Measurements from ENCODE around the gene ABL2. TPM values are rescaled to one million over a fixed set of nuclear protein-coding genes. Genes with fewer than 3 reads are reported as not detected.

Gene ABL2
- total RNA-seq, 1 experiment from 2014 or later = 38.3 TPM

DNA sequence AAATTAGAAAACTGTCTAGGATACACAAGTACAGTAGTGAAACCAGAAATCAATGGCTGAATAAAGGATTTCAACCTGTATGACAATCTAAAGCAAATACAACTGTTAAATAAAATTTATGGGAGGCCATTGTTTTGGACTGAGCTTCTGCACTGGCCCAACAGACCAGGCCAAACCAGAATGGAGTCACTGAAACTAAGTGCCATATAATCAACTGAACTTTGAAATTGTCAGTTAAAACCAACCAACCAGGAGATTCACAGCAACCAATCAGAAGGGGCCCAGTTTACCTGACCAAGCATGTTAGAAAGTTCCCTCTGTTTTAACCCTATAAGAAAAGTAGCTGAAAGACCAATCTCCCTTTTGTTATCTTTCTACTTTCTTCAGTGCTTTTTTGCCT, 33.6 kb upstream of the ABL2 start:
- no peaks in the 10 kb centered on the region for H3K36me3 ChIP-seq (ENCODE audit: control insufficient read depth, insufficient read depth, low read length)
- H3K4me1 ChIP-seq (ENCODE audit: control insufficient read depth, insufficient read depth, low read length) = no peaks in the 10 kb centered on the region
- H3K27me3 ChIP-seq (ENCODE audit: control insufficient read depth, insufficient read depth, low read length) = no peaks in the 10 kb centered on the region
- H3K9me3 ChIP-seq (ENCODE audit: control insufficient read depth, insufficient read depth, low read depth, low read length) = no peaks in the 10 kb centered on the region
- POLR2A ChIA-PET = no interaction called here
- ATAC-seq (no peak), DNase-seq (ENCODE audit: low read depth, low spot score) (no peak)
- TF ChIP-seq TCF7L2 (IDR thresholded peaks at IDR 0.05; ENCODE audit: low read depth, low read length) (no peak), SIN3A (IDR thresholded peaks at IDR 0.05; ENCODE audit: borderline replicate concordance, insufficient read depth, low read depth, low read length) (no peak), POLR2AphosphoS5 (IDR thresholded peaks at IDR 0.05; ENCODE audit: low read depth, low read length) (no peak), CTCF (IDR thresholded peaks at IDR 0.05) (no peak)
- TF ChIP-seq, protein P1, sequence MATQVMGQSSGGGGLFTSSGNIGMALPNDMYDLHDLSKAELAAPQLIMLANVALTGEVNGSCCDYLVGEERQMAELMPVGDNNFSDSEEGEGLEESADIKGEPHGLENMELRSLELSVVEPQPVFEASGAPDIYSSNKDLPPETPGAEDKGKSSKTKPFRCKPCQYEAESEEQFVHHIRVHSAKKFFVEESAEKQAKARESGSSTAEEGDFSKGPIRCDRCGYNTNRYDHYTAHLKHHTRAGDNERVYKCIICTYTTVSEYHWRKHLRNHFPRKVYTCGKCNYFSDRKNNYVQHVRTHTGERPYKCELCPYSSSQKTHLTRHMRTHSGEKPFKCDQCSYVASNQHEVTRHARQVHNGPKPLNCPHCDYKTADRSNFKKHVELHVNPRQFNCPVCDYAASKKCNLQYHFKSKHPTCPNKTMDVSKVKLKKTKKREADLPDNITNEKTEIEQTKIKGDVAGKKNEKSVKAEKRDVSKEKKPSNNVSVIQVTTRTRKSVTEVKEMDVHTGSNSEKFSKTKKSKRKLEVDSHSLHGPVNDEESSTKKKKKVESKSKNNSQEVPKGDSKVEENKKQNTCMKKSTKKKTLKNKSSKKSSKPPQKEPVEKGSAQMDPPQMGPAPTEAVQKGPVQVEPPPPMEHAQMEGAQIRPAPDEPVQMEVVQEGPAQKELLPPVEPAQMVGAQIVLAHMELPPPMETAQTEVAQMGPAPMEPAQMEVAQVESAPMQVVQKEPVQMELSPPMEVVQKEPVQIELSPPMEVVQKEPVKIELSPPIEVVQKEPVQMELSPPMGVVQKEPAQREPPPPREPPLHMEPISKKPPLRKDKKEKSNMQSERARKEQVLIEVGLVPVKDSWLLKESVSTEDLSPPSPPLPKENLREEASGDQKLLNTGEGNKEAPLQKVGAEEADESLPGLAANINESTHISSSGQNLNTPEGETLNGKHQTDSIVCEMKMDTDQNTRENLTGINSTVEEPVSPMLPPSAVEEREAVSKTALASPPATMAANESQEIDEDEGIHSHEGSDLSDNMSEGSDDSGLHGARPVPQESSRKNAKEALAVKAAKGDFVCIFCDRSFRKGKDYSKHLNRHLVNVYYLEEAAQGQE (IDR thresholded peaks at IDR 0.05; ENCODE audit: insufficient read depth in 1 of 2, low read depth in 2 of 2, low read length in 1 of 2) = no peak
- no peak overlapping the region for H3K4me3 ChIP-seq (ENCODE audit: low read depth in 2 of 2, low read length in 2 of 2)
- CTCF ChIA-PET = no interaction called here
- no peak overlapping the region for H3K27ac ChIP-seq (ENCODE audit: low read length)
- in situ Hi-C loops (cut with HindIII; ENCODE audit: low pct_unique_long_range_greater_than_20kb, low sequenced_read_pairs) = no loop called here
- BruUV-seq (replicated peaks) = no TSS peak
- intact Hi-C loops (cut with micrococcal nuclease; ENCODE audit: unreplicated experiment) = no loop called here

DNA sequence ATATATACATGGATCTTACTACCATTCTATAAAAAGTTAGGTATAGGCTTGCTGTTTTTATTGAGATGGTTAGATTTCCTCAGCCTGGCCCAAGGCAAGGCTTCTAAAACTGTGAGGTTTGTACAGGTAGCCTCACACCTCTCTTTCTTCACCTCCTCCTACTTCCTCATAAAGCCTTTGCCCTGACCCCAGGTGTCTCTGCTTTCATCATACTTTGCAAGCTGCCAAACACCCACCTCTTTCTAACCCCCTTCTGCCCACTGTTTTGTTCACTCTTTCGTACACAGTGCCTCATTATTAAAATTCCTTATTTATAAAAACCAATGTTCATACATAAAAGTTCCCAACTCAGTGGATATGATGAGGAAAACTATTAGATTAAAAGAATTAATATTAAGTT, 32.7 kb upstream of the ABL2 start:
- DNase-seq (ENCODE audit: low read depth, low spot score) (no peak), ATAC-seq (no peak)
- Histone ChIP-seq H3K27ac (ENCODE audit: low read length) (no peak overlapping the region), H3K4me1 (ENCODE audit: control insufficient read depth, insufficient read depth, low read length) (no peaks in the 10 kb centered on the region), H3K27me3 (ENCODE audit: control insufficient read depth, insufficient read depth, low read length) (no peaks in the 10 kb centered on the region), H3K9me3 (ENCODE audit: control insufficient read depth, insufficient read depth, low read depth, low read length) (no peaks in the 10 kb centered on the region), H3K36me3 (ENCODE audit: control insufficient read depth, insufficient read depth, low read length) (no peaks in the 10 kb centered on the region), H3K4me3 (ENCODE audit: low read depth in 2 of 2, low read length in 2 of 2) (no peak overlapping the region)
- intact Hi-C loops (cut with micrococcal nuclease; ENCODE audit: unreplicated experiment) (no loop called here), in situ Hi-C loops (cut with HindIII; ENCODE audit: low pct_unique_long_range_greater_than_20kb, low sequenced_read_pairs) (no loop called here)
- ChIA-PET POLR2A (no interaction called here), CTCF (no interaction called here)
- TF ChIP-seq TCF7L2 (IDR thresholded peaks at IDR 0.05; ENCODE audit: low read depth, low read length) (no peak), SIN3A (IDR thresholded peaks at IDR 0.05; ENCODE audit: borderline replicate concordance, insufficient read depth, low read depth, low read length) (no peak), POLR2AphosphoS5 (IDR thresholded peaks at IDR 0.05; ENCODE audit: low read depth, low read length) (no peak), CTCF (IDR thresholded peaks at IDR 0.05) (no peak)
- TF ChIP-seq, protein P1 (IDR thresholded peaks at IDR 0.05; ENCODE audit: insufficient read depth in 1 of 2, low read depth in 2 of 2, low read length in 1 of 2) = no peak
- BruUV-seq (replicated peaks) = no TSS peak

All from Panc1 (cell line).